Heart left ventricle (tissue), 13 donors: ENCODE measurements around the gene CDA.

Experiments used
- POLR2A ChIP-seq, 2 donors: fragments of 450-650 bp; IDR thresholded peaks; one replicate each; pipeline ENCODE4 v1.6.1; 2017; ENCODE audit warnings: antibody characterized with exemption in 2 of 2, mild to moderate bottlenecking in 2 of 2, moderate library complexity in 2 of 2
- TF ChIP-seq, protein P1 (sequence below), 12 donors: fragments of 200-600 bp; sonication (generic) in 4 of 12; IDR thresholded peaks; one replicate each; pipeline versions ENCODE4 v1.5.0 to v1.8.0; 2018 to 2022; ENCODE audit warnings: antibody characterized with exemption in 12 of 12, mild to moderate bottlenecking in 5 of 12
- donor health status: ischemic (EF 13 %, LVEDD 7.1; RV severe dilation, severe dysfunction).
- donor health status: DM: no; HTN: yes; CAD: no.
- donor health status: DM: no; HTN: no; CAD: no.
- donor health status: ischemic (EF 25% LVEDD 6.9; RV normal size, moderate dysfunction).
- donor health status: ischemic (EF 25% LVEDD 5.7; RV mildly dilated, moderate dysfunction).
- donor health status: ischemic (EF 35%, LVEDD 5.7; RV mildly dilated, moderate dysfunction).
- donor health status: nonischemic (EF 11% LVEDD 7.7; RV severe dilation, severe dysfunction).
- donor health status: DM: yes; HTN: yes; CAD: no.
- donor health status: PGD.
- donor health status: ischemic (EF 29% LVEDD 5.4; RV normal size, mild dysfunction).
- donor health status: nonischemic (EF 23%, LVEDD 6.1; RV moderate dilation, normal function).

DNA sequence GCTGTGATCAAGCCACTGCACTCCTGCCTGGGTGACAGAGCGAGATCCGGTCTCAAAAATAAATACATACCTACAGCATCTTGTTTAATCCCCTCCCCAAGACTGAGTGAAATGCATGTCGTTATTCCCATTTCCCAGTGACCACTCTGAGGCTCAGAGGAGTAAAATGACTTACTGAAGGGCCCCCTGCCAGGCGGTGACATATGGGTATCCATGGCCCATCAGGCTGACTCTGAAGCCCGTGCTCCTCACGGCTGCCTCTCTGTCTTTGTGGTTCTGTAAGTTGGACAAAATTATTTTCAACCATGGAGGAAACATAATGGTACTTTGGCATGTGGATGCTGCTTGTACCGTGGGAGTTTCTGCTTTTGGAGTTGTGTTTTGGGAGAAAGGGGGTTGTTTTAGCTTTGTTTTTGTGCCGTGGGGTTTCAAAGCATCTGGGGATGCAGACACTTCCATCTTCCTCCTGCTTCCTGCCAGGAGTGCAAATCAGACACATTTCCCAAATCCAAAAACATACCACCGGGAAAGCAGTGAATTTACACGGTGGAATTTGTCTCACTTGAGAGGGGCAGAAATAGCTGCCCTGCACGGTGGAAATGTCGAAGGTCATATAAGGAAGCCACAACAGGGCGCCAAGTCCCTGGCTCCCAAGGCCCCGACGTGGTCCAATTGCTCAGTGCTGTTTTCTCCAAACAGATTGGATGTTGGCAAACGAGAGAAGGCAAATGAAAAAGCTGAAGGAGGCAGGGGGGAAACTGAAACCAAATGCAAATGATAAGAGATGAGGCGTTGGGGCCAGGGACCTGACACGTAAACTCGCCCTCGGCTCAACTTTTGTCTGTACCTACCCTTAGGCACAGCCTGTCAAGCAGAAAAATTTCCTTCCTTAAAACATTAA, 27.3 kb downstream of the CDA start:
- no peak for TF ChIP-seq POLR2A (IDR thresholded peaks at IDR 0.05)
- TF ChIP-seq, protein P1, sequence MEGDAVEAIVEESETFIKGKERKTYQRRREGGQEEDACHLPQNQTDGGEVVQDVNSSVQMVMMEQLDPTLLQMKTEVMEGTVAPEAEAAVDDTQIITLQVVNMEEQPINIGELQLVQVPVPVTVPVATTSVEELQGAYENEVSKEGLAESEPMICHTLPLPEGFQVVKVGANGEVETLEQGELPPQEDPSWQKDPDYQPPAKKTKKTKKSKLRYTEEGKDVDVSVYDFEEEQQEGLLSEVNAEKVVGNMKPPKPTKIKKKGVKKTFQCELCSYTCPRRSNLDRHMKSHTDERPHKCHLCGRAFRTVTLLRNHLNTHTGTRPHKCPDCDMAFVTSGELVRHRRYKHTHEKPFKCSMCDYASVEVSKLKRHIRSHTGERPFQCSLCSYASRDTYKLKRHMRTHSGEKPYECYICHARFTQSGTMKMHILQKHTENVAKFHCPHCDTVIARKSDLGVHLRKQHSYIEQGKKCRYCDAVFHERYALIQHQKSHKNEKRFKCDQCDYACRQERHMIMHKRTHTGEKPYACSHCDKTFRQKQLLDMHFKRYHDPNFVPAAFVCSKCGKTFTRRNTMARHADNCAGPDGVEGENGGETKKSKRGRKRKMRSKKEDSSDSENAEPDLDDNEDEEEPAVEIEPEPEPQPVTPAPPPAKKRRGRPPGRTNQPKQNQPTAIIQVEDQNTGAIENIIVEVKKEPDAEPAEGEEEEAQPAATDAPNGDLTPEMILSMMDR (IDR thresholded peaks at IDR 0.05): no peak
